ENCODE results near the gene SNX32.
A peak's percentile ranks its signal among the peaks of the same experiment; 100 is the strongest.
"Not testable (repeated sequence)": the region's sequence is repeated elsewhere in the genome, so short reads cannot be mapped to it uniquely, and the experiment has no call there.

The SNX32 gene

DNA sequence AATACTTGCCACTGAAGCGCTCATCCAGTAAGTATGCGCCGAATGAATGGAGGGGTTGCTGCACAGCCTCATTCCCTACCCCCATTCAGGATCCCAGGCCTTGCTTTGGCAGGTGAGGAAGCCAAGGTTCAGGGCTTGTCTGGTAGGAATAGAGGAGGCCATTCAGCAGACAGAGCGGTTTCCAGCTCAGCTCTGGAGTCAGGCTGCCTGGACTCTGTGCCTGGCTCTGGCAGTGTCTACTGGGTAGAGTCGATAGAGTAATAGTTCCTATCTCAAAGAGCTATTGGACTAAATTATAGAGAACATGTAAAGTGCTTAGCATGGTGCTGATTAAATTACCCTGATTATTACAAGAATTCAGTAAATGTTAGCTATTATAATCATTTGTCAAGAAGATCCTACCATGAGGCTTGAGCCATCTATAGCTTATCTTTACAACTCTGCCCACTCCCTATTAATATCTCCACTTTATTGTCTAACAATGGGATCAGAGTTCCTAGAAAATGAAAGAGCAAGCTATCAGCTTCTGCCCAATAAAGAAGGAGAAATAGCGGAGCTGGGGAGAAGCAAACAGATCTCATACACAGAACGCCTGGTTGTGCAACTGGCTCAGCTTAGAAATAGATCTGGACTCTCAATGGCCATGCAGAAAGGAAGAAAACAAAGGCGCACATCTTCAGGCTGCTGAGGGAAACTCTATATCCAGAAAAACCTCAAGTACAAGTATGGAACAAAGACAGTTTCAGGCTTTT lies 6.6 kb upstream of the SNX32 start:
- Histone ChIP-seq H3K27ac (ENCODE audit: poor library complexity, severe bottlenecking) (no peak overlapping the region), H3K27me3 (ENCODE audit: insufficient read depth, poor library complexity, severe bottlenecking) (no peaks in the 10 kb centered on the region), H3K36me3 (ENCODE audit: low read depth) (no peaks in the 10 kb centered on the region), H3K9me3 (ENCODE audit: severe bottlenecking) (no peaks in the 10 kb centered on the region), H3K4me3 (ENCODE audit: severe bottlenecking) (no peak overlapping the region), H3K4me1 (ENCODE audit: insufficient read depth, poor library complexity, severe bottlenecking) (no peaks in the 10 kb centered on the region)
- TF ChIP-seq, protein P1, sequence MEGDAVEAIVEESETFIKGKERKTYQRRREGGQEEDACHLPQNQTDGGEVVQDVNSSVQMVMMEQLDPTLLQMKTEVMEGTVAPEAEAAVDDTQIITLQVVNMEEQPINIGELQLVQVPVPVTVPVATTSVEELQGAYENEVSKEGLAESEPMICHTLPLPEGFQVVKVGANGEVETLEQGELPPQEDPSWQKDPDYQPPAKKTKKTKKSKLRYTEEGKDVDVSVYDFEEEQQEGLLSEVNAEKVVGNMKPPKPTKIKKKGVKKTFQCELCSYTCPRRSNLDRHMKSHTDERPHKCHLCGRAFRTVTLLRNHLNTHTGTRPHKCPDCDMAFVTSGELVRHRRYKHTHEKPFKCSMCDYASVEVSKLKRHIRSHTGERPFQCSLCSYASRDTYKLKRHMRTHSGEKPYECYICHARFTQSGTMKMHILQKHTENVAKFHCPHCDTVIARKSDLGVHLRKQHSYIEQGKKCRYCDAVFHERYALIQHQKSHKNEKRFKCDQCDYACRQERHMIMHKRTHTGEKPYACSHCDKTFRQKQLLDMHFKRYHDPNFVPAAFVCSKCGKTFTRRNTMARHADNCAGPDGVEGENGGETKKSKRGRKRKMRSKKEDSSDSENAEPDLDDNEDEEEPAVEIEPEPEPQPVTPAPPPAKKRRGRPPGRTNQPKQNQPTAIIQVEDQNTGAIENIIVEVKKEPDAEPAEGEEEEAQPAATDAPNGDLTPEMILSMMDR (IDR thresholded peaks at IDR 0.05; ENCODE audit: poor library complexity, severe bottlenecking): no peak
- DNase-seq (ENCODE audit: low spot score) (no peak), ATAC-seq (ENCODE audit: low read depth) (no peak)

DNA sequence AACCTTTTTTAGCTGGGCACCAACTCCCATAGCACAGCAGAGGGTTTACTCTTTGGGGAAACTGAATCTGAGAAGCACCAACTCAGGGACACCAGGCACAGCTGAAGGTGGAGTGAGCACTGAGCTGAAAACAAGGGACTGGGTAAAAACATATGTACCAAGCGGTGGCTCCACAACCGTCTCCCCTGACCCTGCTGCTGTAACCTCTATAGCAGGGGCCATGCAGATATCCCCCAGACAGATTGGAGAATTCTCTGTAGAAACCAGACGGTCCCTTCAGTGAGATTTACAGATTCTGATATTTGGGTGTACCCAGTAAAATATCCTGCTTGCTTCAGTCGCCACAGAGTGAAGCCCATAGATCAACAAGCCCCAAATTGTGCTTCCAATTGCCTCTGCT lies 4.3 kb upstream of the SNX32 start:
- ATAC-seq (ENCODE audit: low read depth) (no peak), DNase-seq (ENCODE audit: low spot score) (no peak)
- H3K36me3 ChIP-seq (ENCODE audit: low read depth): no peaks in the 10 kb centered on the region
- no peaks in the 10 kb centered on the region for H3K4me1 ChIP-seq (ENCODE audit: insufficient read depth, poor library complexity, severe bottlenecking)
- no peak overlapping the region for H3K4me3 ChIP-seq (ENCODE audit: severe bottlenecking)
- no peaks in the 10 kb centered on the region for H3K9me3 ChIP-seq (ENCODE audit: severe bottlenecking)
- no peak overlapping the region for H3K27ac ChIP-seq (ENCODE audit: poor library complexity, severe bottlenecking)
- H3K27me3 ChIP-seq (ENCODE audit: insufficient read depth, poor library complexity, severe bottlenecking): no peaks in the 10 kb centered on the region
- TF ChIP-seq, protein P1 (IDR thresholded peaks at IDR 0.05; ENCODE audit: poor library complexity, severe bottlenecking): no peak

DNA sequence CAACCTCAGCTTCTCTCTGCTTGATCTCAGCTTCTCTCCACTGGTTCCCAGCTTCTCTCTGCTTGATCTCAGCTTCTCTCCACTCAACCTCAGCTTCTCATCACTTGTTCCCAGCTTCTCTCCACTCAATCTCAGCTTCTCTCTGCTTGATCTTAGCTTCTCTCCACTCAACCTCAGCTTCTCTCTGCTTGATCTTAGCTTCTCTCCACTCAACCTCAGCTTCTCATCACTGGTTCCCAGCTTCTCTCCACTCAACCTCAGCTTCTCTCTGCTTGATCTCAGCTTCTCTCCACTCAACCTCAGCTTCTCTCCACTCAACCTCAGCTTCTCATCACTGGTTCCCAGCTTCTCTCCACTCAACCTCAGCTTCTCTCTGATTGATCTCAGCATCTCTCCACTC lies 1.5 kb upstream of the SNX32 start:
- not testable (repeated sequence) for DNase-seq (ENCODE audit: low spot score); ATAC-seq (ENCODE audit: low read depth); H3K27me3 ChIP-seq (ENCODE audit: insufficient read depth, poor library complexity, severe bottlenecking); H3K27ac ChIP-seq (ENCODE audit: poor library complexity, severe bottlenecking); H3K36me3 ChIP-seq (ENCODE audit: low read depth); H3K4me1 ChIP-seq (ENCODE audit: insufficient read depth, poor library complexity, severe bottlenecking); H3K9me3 ChIP-seq (ENCODE audit: severe bottlenecking); H3K4me3 ChIP-seq (ENCODE audit: severe bottlenecking)

DNA sequence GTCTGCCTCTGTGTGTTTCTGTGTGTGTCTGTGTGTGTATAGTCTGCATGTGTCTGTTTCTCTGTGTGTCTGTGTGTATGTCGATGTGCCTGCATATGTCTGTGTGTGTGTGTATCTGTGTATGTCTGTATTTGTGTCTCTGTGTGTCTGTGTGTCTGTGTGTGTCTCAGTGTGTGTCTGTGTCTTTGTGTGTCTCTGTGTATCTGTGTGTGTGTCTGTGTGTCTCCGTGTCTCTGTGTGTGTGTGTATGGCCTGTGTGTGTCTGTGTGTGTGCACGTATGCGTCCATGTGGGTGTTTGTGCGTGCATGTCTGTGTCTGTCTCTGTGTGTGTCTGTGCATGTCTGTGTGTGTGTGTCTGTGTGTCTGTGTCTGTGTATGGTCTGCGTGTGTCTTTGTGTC lies 439 bp downstream of the SNX32 start:
- Histone ChIP-seq H3K4me3 (ENCODE audit: severe bottlenecking) (peak overlapping the region; percentile 37), H3K4me1 (ENCODE audit: insufficient read depth, poor library complexity, severe bottlenecking) (no peaks in the 10 kb centered on the region), H3K36me3 (ENCODE audit: low read depth) (no peaks in the 10 kb centered on the region), H3K27me3 (ENCODE audit: insufficient read depth, poor library complexity, severe bottlenecking) (no peaks in the 10 kb centered on the region), H3K9me3 (ENCODE audit: severe bottlenecking) (no peaks in the 10 kb centered on the region), H3K27ac (ENCODE audit: poor library complexity, severe bottlenecking) (no peak overlapping the region)
- TF ChIP-seq, protein P1 (IDR thresholded peaks at IDR 0.05; ENCODE audit: poor library complexity, severe bottlenecking): no peak
- no peak for ATAC-seq (ENCODE audit: low read depth)
- no peak for DNase-seq (ENCODE audit: low spot score)

DNA sequence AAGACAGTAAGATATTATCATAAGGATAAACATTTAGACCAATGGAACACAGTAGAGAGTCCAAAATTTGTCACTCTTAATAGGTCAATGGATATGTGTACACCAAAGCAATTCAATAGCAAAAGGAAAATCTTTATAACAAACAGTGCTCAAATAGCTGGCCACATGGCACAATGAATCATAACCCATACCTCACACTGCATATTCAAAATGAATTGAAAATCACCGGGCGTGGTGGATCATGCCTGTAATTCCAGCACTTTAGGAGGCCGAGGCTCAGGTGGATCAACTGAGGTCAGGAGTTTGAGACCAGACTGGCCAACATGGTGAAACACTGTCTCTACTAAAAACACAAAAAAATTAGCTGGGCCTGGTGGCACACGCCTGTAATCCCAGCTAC lies 8.4 kb downstream of the SNX32 start:
- H3K9me3 ChIP-seq (ENCODE audit: severe bottlenecking): no peaks in the 10 kb centered on the region
- ATAC-seq (ENCODE audit: low read depth) (peak; percentile 23; the same call in 1 of the 3 replicates), DNase-seq (ENCODE audit: low spot score) (no peak)
- no peak overlapping the region for H3K27ac ChIP-seq (ENCODE audit: poor library complexity, severe bottlenecking)
- no peak overlapping the region for H3K4me3 ChIP-seq (ENCODE audit: severe bottlenecking)
- H3K4me1 ChIP-seq (ENCODE audit: insufficient read depth, poor library complexity, severe bottlenecking): no peaks in the 10 kb centered on the region
- no peaks in the 10 kb centered on the region for H3K36me3 ChIP-seq (ENCODE audit: low read depth)
- H3K27me3 ChIP-seq (ENCODE audit: insufficient read depth, poor library complexity, severe bottlenecking): no peaks in the 10 kb centered on the region
- TF ChIP-seq, protein P1 (IDR thresholded peaks at IDR 0.05; ENCODE audit: poor library complexity, severe bottlenecking): no peak
